ENCODE measurements around the gene DVL3.

DVL3 gene

GRCh38 chr3:184203526-184203925 is 48.3 kb downstream of the DVL3 start:
- no peak for DNase-seq

GRCh38 chr3:184209146-184209923 is 54.2 kb downstream of the DVL3 start:
- no peak for DNase-seq
- no peak overlapping the region for H2BK120ac ChIP-seq (ENCODE audit: low read depth, low read length)
- 78% methylated on average over 10 of the region's 11 CpGs for WGBS

More at GRCh38 chr3:184203526-184203925, 48.3 kb downstream of the DVL3 start:
- H3K9ac ChIP-seq (ENCODE audit: low read length): no peak overlapping the region
- no peak overlapping the region for H2BK5ac ChIP-seq (ENCODE audit: low read depth, low read length, poor library complexity, severe bottlenecking)
- no peaks in the 10 kb centered on the region for H3K79me1 ChIP-seq (replicated peaks; ENCODE audit: low read length, poor library complexity, severe bottlenecking)
- no peak overlapping the region for H2BK12ac ChIP-seq (ENCODE audit: low read length in 2 of 2)
- H2AK5ac ChIP-seq (ENCODE audit: low read length, severe bottlenecking): no peak overlapping the region
- H3K18ac ChIP-seq (ENCODE audit: low read depth in 1 of 2, low read length in 2 of 2): no peak overlapping the region
- H2AFZ ChIP-seq (ENCODE audit: low read depth, low read length): no peak overlapping the region
- H3K27me3 ChIP-seq (ENCODE audit: control insufficient read depth in 1 of 2, insufficient read depth in 1 of 2, low read length in 2 of 2): peaks cover 21 to 31% of the 10 kb centered on the region in 2 experiments
- no peak overlapping the region for H3K4me3 ChIP-seq (ENCODE audit: insufficient read depth in 1 of 2, low read depth in 1 of 2, low read length in 2 of 2)
- H4K91ac ChIP-seq (ENCODE audit: low read length): no peak overlapping the region
- H3K14ac ChIP-seq (ENCODE audit: low read length in 2 of 2): no peak overlapping the region
- H3K4ac ChIP-seq (ENCODE audit: low read depth in 1 of 2, low read length in 2 of 2): no peak overlapping the region
- H3K36me3 ChIP-seq (ENCODE audit: control insufficient read depth in 1 of 2, insufficient read depth in 2 of 2, low read depth in 1 of 2, low read length in 2 of 2): no peaks in the 10 kb centered on the region
- H3K9me3 ChIP-seq (ENCODE audit: control insufficient read depth, low read length): no peaks in the 10 kb centered on the region
- H3K27ac ChIP-seq (ENCODE audit: low read length, poor library complexity, severe bottlenecking): no peak overlapping the region
- 78% methylated on average over 8 of the region's 8 CpGs for WGBS
- H2BK120ac ChIP-seq (ENCODE audit: low read depth, low read length): no peak overlapping the region
- H3K23ac ChIP-seq (ENCODE audit: low read length in 2 of 2): no peak overlapping the region
- no peak overlapping the region for H2BK15ac ChIP-seq (ENCODE audit: low read depth, poor library complexity, severe bottlenecking)
- no peak overlapping the region for H3K4me2 ChIP-seq (ENCODE audit: low read length, poor library complexity, severe bottlenecking)
- H3K4me1 ChIP-seq (ENCODE audit: control insufficient read depth, insufficient read depth, low read depth, low read length): no peaks in the 10 kb centered on the region
- no peak overlapping the region for H4K8ac ChIP-seq (ENCODE audit: low read length)

GRCh38 chr3:184211297-184211696 is 56.1 kb downstream of the DVL3 start:
- peaks cover 8 to 25% of the 10 kb centered on the region in 2 experiments for H3K27me3 ChIP-seq (ENCODE audit: control insufficient read depth in 1 of 2, insufficient read depth in 1 of 2, low read length in 2 of 2)
- no peak overlapping the region for H3K4me2 ChIP-seq (ENCODE audit: low read length, poor library complexity, severe bottlenecking)
- H2BK12ac ChIP-seq (ENCODE audit: low read length in 2 of 2): no peak overlapping the region
- no peak overlapping the region for H2BK120ac ChIP-seq (ENCODE audit: low read depth, low read length)
- no peak overlapping the region for H3K4ac ChIP-seq (ENCODE audit: low read depth in 1 of 2, low read length in 2 of 2)
- H2BK5ac ChIP-seq (ENCODE audit: low read depth, low read length, poor library complexity, severe bottlenecking): no peak overlapping the region
- no peaks in the 10 kb centered on the region for H3K9me3 ChIP-seq (ENCODE audit: control insufficient read depth, low read length)
- H3K23ac ChIP-seq (ENCODE audit: low read length in 2 of 2): no peak overlapping the region
- H3K18ac ChIP-seq (ENCODE audit: low read depth in 1 of 2, low read length in 2 of 2): no peak overlapping the region
- H3K4me3 ChIP-seq (ENCODE audit: insufficient read depth in 1 of 2, low read depth in 1 of 2, low read length in 2 of 2): no peak overlapping the region
- no peak overlapping the region for H2BK15ac ChIP-seq (ENCODE audit: low read depth, poor library complexity, severe bottlenecking)
- WGBS: 86% methylated on average over 3 of the region's 5 CpGs
- no peak for DNase-seq
- H3K14ac ChIP-seq (ENCODE audit: low read length in 2 of 2): no peak overlapping the region
- H3K79me1 ChIP-seq (replicated peaks; ENCODE audit: low read length, poor library complexity, severe bottlenecking): no peaks in the 10 kb centered on the region
- no peak overlapping the region for H3K27ac ChIP-seq (ENCODE audit: low read length, poor library complexity, severe bottlenecking)
- H2AFZ ChIP-seq (ENCODE audit: low read depth, low read length): no peak overlapping the region
- H3K4me1 ChIP-seq (ENCODE audit: control insufficient read depth, insufficient read depth, low read depth, low read length): no peaks in the 10 kb centered on the region
- no peak overlapping the region for H3K9ac ChIP-seq (ENCODE audit: low read length)
- H2AK5ac ChIP-seq (ENCODE audit: low read length, severe bottlenecking): no peak overlapping the region
- no peaks in the 10 kb centered on the region for H3K36me3 ChIP-seq (ENCODE audit: control insufficient read depth in 1 of 2, insufficient read depth in 2 of 2, low read depth in 1 of 2, low read length in 2 of 2)
- H4K8ac ChIP-seq (ENCODE audit: low read length): no peak overlapping the region
- H4K91ac ChIP-seq (ENCODE audit: low read length): no peak overlapping the region

More at GRCh38 chr3:184209146-184209923, 54.2 kb downstream of the DVL3 start:
- H3K36me3 ChIP-seq (ENCODE audit: control insufficient read depth in 1 of 2, insufficient read depth in 2 of 2, low read depth in 1 of 2, low read length in 2 of 2): no peaks in the 10 kb centered on the region
- no peaks in the 10 kb centered on the region for H3K9me3 ChIP-seq (ENCODE audit: control insufficient read depth, low read length)
- no peaks in the 10 kb centered on the region for H3K4me1 ChIP-seq (ENCODE audit: control insufficient read depth, insufficient read depth, low read depth, low read length)
- no peak overlapping the region for H2AFZ ChIP-seq (ENCODE audit: low read depth, low read length)
- no peaks in the 10 kb centered on the region for H3K79me1 ChIP-seq (replicated peaks; ENCODE audit: low read length, poor library complexity, severe bottlenecking)
- no peak overlapping the region for H4K8ac ChIP-seq (ENCODE audit: low read length)
- H3K27ac ChIP-seq (ENCODE audit: low read length, poor library complexity, severe bottlenecking): no peak overlapping the region
- no peak overlapping the region for H3K9ac ChIP-seq (ENCODE audit: low read length)
- no peak overlapping the region for H2AK5ac ChIP-seq (ENCODE audit: low read length, severe bottlenecking)
- H3K4me2 ChIP-seq (ENCODE audit: low read length, poor library complexity, severe bottlenecking): no peak overlapping the region
- peaks cover 15 to 23% of the 10 kb centered on the region in 2 experiments for H3K27me3 ChIP-seq (ENCODE audit: control insufficient read depth in 1 of 2, insufficient read depth in 1 of 2, low read length in 2 of 2)
- no peak overlapping the region for H2BK5ac ChIP-seq (ENCODE audit: low read depth, low read length, poor library complexity, severe bottlenecking)
- no peak overlapping the region for H3K4ac ChIP-seq (ENCODE audit: low read depth in 1 of 2, low read length in 2 of 2)
- no peak overlapping the region for H2BK12ac ChIP-seq (ENCODE audit: low read length in 2 of 2)
- no peak overlapping the region for H3K14ac ChIP-seq (ENCODE audit: low read length in 2 of 2)
- no peak overlapping the region for H2BK15ac ChIP-seq (ENCODE audit: low read depth, poor library complexity, severe bottlenecking)
- no peak overlapping the region for H3K18ac ChIP-seq (ENCODE audit: low read depth in 1 of 2, low read length in 2 of 2)
- H3K4me3 ChIP-seq (ENCODE audit: insufficient read depth in 1 of 2, low read depth in 1 of 2, low read length in 2 of 2): no peak overlapping the region
- no peak overlapping the region for H3K23ac ChIP-seq (ENCODE audit: low read length in 2 of 2)
- no peak overlapping the region for H4K91ac ChIP-seq (ENCODE audit: low read length)

- Histone ChIP-seq H3K9ac (ENCODE audit: low read length) (no peak overlapping the region), H3K18ac (ENCODE audit: low read depth in 1 of 2, low read length in 2 of 2) (no peak overlapping the region), H3K4ac (ENCODE audit: low read depth in 1 of 2, low read length in 2 of 2) (no peak overlapping the region), H2BK15ac (ENCODE audit: low read depth, poor library complexity, severe bottlenecking) (no peak overlapping the region), H4K8ac (ENCODE audit: low read length) (no peak overlapping the region), H2AFZ (ENCODE audit: low read depth, low read length) (no peak overlapping the region), H3K36me3 (ENCODE audit: control insufficient read depth in 1 of 2, insufficient read depth in 2 of 2, low read depth in 1 of 2, low read length in 2 of 2) (no peaks in the 10 kb centered on the region), H3K9me3 (ENCODE audit: control insufficient read depth, low read length) (no peaks in the 10 kb centered on the region), H3K4me3 (ENCODE audit: insufficient read depth in 1 of 2, low read depth in 1 of 2, low read length in 2 of 2) (no peak overlapping the region), H3K23ac (ENCODE audit: low read length in 2 of 2) (no peak overlapping the region), H4K91ac (ENCODE audit: low read length) (no peak overlapping the region), H3K79me1 (replicated peaks; ENCODE audit: low read length, poor library complexity, severe bottlenecking) (no peaks in the 10 kb centered on the region), H3K27me3 (ENCODE audit: control insufficient read depth in 1 of 2, insufficient read depth in 1 of 2, low read length in 2 of 2) (peaks cover 4 to 21% of the 10 kb centered on the region in 2 experiments), H2AK5ac (ENCODE audit: low read length, severe bottlenecking) (no peak overlapping the region), H2BK120ac (ENCODE audit: low read depth, low read length) (no peak overlapping the region), H3K27ac (ENCODE audit: low read length, poor library complexity, severe bottlenecking) (no peak overlapping the region), H3K14ac (ENCODE audit: low read length in 2 of 2) (no peak overlapping the region), H2BK5ac (ENCODE audit: low read depth, low read length, poor library complexity, severe bottlenecking) (no peak overlapping the region), H3K4me1 (ENCODE audit: control insufficient read depth, insufficient read depth, low read depth, low read length) (no peaks in the 10 kb centered on the region), H3K4me2 (ENCODE audit: low read length, poor library complexity, severe bottlenecking) (no peak overlapping the region), H2BK12ac (ENCODE audit: low read length in 2 of 2) (no peak overlapping the region)
- no peak for DNase-seq
- WGBS: 57% methylated on average over 2 of the region's 5 CpGs
Observed at GRCh38 chr3:184211718-184212117, 56.5 kb downstream of the DVL3 start.

Data from mesenchymal stem cell (in vitro differentiated cells and primary cell).